DLD1 (cell line): ENCODE results near the gene SCN4B.

Experiments
- in situ Hi-C: cut with HindIII; loops from 2 replicates; pipeline ENCODE4 v1.10.0; 2017; ENCODE audit warnings: low sequenced_read_pairs

The SCN4B gene

DNA sequence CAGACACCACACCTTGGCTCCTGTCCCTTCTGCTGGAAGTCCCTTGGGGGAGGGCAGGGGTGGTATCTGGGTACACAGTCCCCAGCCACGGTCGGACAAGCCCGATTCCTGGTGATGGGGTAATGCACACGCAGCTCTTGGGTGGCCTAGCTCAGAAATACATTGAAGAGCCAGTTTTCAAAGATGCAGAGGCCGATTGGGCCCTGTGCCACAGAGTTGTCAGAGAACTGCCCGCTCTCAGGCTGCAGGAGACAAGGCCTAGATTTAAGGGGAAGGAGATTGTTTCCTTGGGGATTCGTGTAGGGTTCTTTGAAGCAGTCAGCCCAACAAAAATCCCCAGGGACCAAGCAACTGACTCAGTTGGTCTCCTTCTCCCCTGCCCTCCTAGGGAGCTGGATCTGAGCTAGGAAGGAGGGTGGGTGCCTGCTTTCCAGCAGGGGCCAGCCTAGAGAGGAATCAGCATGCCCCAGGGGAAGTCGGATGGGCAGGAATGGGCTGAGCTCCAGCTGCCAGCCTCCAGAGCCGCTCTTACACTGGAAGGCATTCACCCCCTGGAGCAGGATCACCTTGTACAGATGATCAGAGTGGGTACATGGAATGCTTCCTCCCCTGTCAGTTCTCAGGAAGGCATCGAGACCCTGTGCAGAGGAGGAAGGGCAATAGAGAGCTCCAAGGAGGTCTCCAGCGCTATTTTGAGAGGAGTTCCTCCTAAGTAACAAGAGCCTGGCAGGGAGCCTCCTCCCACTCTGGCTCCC is 3.3 kb upstream of the SCN4B start:
- in situ Hi-C loops = no loop called here

DNA sequence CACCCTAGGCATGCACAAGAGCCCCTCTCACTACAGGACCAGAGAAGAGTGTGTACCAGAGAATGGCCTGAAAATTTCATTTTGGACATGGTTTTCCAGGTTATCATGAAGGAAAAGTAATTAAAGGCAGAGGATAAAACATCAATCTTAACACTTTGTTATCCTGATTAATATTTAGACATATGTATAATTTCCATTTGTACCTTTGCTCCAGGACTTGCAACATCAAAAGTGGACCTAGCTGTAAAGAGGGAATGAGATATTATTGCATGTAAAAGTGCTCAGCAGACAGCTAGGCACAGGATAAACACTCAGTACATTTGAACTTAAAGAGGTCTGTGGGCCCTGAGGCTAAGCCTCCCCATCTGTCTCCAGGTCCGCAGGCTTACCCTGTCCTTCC is 2.0 kb upstream of the SCN4B start:
- in situ Hi-C loops = no loop called here

DNA sequence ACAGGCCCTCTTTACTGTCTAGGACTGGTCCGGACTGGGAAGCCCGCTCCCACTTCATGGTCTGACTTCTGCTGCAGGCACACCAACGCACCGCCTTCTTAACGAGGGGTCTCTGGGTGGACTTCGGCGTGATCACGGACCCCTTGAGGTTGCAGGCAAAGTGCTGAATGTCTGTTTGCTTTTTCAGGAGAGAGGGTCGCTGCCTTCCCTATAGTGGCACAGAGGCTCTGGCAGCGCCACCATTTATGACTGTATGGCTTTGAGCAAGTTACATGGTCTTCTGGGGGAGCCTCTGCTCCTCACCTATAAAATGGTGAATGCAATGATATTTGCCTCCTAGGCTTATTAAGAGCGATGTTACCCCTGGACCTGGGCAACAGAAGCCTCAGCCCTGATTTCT is 1.4 kb upstream of the SCN4B start:
- in situ Hi-C loops = no loop called here

DNA sequence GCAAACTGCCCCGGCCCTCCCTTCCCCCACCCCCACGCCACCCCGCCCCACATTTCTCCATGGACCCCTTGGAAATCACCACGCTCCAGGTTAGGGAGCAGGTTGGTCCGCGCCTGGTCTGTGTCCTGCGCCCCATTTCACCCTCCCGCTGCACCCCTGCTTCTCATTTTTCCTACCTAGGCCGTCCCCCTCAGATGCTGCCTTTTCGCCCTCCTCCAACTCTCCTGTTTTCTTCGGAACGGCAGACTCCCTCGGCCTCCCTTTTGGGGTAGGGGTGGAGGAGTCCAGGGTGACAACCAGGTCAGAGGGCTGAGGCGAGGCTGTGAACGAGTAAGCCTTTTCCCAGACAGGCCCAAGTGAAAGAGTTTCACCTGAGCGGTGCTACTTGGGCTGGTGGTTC is 893 bp upstream of the SCN4B start:
- in situ Hi-C loops = no loop called here

DNA sequence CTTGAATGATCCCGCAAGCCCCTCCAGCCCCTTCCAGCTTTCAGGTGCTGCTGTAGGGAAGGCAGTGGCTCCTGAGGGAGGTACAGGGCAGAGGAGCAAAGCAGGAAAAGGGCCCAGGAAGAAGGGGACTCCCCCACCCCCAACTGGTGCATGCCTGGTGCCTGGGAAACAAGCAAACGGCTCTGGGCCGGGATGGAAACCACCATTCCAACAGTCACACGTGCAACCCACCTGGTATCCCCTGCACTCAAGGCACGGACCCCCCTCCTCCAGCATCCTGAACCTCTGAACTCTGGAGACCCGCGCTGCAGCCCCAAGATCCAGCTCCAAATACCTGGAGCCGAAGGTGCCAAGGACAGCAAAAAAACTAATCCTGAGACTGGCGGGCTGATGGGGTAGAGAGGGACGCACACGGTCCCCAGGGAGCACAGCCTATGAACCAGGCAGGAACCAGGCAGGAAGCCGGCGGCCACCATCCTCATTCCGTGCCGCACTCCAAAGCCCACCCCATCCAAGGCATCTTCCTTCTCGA is 537 bp downstream of the SCN4B start:
- in situ Hi-C loops = no loop called here

DNA sequence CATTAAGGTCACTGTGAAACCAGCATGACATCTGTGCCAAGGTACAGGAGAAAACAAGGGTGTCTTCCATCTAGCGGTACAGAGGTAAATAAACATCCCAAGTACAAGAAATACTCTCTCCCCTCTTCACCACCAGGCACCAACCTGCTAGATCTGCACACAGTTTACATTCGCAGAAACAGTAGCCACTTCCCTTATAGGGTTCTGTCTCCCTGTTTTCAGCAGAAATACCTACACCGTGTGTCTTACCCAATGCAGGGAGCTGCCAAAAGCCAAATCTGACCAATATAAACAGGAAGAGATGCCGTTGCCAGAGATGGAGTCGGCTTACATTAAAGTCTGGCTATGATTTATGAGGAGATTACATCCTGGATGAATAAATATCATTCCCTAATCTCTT is 1.2 kb downstream of the SCN4B start:
- in situ Hi-C loops = no loop called here

DNA sequence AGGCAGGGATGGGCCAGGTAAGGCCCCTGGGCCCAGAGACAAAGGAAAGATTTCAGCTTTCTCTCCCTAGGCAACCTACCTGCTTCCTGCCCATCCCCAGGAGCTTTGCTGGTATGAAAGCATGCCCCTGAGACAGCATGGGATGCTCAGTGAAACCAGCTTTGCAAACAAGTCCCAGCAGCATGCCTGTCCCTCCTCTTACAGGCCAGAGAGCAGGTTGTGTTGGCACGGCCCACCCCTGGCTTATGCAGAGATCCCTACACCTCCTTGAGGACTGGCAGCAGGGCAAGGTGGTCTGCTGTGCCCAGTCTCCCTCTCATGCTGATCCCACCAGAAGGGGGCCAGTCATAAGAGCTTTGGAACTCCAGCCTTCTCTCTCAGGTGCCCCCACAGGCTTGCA is 3.1 kb downstream of the SCN4B start:
- in situ Hi-C loops = no loop called here

DNA sequence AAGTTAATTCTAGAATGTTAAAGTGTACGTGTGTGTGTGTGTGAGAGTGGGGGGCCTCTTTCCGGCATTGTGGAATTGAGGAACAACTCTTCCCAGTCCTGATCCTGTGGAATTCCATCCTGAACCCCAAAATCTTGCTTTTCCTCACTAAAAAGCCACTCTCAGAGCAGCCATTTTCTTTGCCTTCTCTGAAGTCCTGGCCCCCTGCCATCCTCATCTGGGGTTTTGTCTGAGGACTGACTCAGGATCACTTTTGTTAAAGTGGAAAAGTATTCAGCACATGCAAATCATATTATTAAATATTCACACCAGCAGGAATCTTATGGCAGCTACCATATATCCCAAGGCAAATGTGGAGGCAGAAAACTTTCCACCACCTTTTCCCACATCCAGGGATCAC is 3.8 kb downstream of the SCN4B start:
- in situ Hi-C loops = no loop called here

DNA sequence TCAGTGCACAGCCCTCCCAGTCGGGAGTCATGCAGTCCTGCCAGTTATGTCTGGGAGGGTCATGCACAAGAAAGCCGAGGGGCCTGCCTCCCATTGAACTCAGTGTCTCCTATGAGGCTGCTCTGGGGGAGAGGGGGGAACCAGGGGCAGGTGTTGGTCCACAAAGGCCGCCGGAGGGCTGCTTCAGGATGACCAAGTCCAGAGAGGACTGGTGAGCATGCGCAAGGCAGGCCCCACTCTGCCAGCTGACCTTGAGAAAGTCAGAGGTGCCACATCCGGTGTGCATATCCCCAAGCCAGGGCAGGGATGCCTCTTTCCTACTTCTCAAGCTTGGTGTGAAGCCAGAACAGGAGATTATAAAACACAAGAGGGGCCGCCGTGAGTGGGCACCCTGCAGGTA is 4.4 kb downstream of the SCN4B start:
- in situ Hi-C loops = no loop called here

DNA sequence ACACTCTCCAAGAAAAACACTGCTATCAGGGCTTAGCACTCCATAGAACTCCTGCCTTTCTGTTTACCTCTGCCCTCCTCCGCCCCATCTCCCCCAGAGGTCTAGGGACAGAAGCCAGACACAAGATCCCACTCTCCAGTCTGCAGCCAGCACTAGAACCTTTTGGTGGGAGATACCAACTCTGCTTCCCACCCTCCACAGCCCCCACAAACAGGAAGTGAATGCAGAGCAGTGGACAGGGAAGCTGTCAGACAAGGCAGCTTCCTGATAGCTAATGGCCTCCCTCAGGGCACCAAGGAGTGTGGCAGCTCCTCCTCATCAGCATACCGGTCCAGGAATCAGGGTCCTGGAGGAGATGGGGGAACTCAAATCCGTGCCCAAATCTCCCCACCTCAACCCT is 5.1 kb downstream of the SCN4B start:
- in situ Hi-C loops = no loop called here

DNA sequence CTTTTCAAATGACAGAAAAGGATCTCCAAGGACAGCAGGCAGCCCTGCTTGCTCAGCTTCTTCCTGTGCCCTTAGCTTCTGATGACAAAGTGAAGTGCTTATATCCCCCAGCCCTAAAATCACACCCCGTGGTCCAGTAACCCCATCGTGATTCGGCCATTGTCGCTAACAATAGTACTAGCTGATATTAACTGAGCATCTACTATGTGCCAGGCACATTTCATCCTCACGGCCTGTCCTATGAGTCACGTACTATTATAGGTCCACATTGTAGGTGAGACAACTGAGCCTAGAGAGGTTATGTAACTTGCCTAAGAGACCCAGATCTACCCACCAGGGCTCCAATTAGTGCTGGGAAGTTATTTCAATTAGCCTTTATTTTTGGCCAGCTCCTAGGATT is 6.1 kb downstream of the SCN4B start:
- in situ Hi-C loops = no loop called here

DNA sequence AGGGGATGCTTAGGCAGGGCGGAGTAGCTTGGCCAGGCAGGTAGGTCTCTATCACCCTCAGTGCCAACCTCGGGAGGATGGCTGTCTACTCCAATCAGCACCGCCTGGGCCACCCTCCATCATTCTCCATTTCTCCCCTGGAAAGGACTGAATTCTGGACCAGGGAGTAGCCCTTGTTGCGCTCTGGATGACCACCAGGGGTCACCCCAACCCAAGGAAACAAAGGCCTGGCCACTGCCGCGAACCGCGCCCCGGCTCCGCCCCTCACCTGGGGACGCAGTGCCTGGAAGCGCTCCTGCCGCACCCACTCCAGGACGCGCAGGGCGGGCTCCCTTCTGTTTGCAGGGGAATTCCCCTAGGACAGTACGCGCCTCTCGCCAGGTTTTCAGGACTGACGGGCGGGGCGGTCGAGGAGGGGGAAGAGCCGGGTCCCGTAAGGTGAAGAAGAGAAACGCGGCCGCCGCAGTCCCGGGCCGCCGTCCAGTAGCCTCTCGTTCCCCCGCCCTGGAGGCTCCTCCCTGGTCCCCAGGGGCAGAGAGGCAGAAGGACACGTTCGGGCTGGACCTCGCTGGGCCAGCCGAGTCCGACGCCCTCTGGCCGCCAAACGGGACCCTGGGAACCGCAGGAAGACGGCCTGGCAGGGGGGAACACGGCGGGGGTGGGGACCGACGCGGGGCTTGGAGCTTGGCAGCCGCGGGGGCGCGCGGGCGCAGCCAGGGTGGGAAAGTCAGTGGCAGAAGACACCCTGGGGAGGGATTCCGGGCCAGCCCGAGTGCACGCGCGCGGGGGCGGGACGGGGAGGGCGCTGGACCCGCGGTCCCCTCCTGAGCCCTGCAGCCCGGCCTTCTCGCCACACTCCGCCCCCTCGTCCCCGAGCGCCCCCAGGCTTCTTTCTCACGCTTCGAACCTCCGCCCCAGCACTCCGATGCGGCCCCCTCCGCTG is 7.1 kb downstream of the SCN4B start:
- in situ Hi-C loops = no loop called here

DNA sequence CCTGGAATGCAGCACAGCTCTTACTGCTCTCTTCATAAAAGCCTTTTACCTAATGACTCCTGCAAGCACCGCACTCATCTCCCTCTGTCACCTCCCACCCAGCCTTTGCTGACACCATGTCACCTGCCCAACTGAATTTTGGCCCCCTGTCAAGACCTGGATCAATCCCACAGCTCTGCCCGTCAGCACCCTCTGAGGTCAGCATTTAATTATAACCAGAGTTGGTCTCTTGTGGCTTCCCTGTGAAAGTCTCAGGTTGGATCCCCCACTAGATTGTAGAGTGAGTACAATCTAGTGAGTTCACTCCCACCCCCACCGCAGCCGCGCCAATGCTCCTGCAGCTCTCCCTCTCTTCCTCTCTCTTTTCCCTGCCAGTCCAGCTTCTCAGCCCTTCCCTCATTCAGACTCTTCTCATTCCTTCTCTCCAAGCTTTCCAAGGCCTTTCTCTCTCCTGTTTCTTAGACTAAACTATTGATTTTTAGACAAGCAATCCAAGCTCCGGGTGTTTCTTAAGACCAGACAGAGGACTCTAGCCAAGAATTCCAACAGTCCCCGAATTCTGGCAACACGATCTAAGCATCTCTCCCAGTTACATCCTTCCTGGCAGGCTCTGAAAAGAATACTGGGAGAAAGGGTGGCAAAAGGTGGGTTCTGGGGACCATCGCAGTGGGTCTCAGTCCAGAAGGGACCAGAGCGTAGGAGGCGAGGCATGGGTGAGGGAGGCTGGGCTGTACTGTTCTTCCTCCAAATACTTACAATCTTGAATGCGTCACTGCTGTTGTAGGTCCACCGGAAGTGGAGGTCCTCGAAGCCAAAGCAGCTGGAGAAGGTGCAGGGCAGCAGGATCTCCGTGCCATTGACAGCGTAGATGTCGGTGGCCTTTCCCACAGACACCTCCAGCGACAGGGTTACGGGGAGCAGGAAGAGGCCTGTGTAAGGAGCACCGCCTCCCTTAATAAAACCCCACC is 8.0 kb downstream of the SCN4B start:
- in situ Hi-C loops = no loop called here

DNA sequence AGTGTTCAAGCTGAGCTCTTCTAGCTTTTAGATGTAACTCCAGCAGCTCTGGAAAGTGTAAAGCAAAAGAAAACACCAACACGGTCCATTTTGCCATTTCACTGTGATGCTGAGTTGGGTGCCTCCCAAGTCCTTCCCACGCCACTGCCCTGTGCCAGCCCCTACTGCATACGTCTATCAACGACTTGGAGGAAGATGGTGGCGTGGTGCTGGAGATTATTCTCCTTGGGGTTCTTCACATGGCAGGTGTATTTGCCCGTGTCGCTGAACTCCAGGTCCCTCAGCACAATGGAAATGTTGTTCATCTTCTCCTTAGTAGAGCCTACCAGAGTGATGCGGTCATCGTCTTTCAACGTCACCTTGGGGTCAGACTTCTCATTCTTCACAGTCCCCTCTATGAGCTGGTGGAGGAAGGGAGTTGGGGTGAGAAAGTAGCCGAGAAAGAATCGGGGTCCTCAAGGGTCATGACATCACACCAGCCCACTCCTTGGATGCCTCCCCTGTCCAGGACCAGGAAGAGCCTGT is 8.9 kb downstream of the SCN4B start:
- in situ Hi-C loops = no loop called here

DNA sequence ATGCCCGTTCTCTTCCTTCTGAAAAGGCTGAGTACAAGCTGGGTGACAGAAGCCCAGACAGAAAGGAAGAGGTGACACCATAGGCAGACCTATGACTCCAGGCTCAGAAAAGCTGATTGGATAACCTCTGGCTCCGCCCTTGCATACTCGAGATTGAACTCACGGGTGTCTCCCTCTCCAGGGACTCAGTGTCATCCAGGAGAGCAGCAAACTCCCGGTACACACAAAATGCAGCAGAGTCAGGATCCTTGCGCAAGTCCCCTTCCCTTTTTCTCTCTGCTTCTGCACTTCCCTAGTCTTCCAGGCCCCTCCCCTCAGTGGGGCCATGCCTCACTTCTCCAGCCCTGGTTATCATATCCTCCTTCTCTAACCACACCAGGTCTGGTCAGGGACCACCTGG is 9.8 kb downstream of the SCN4B start:
- in situ Hi-C loops = no loop called here

DNA sequence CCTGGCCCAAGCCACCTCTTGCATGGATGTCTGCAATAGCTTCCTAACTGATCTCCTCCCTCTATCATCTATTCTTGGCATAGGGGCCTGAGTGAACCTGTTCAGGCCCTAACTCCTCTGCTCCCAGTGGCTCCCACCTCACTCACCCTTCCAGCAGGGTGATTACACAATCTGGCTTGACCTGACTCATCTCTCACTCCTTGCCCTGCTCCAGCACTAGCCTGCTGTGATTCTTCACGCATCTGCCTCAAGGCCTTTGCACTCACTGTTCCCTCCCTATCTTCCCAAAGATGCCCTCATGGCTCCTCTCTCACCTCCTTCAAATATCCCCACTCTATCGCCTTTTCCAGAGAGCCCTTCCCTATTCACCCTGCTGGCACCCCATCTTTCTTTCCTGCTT is 10.5 kb downstream of the SCN4B start:
- in situ Hi-C loops = no loop called here

DNA sequence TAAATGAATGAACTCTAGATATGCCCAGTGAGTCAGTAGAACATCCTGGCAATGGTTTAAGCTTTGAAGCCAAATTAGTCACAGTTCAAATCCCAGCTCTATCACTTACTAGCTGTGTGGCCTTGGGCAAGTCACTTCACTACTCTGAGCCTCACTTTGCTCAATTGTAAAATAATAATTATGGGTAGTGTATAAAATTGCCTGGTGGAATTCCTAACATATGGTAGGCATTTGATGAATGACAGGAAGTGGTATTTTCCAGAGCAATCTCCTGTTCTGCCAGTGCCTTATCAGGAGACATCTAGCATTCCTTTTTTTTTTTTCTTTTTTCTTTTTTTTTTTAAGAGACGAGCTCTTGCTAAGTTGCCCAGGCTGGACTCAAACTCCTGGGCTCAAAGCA is 13.0 kb downstream of the SCN4B start:
- in situ Hi-C loops = no loop called here

DNA sequence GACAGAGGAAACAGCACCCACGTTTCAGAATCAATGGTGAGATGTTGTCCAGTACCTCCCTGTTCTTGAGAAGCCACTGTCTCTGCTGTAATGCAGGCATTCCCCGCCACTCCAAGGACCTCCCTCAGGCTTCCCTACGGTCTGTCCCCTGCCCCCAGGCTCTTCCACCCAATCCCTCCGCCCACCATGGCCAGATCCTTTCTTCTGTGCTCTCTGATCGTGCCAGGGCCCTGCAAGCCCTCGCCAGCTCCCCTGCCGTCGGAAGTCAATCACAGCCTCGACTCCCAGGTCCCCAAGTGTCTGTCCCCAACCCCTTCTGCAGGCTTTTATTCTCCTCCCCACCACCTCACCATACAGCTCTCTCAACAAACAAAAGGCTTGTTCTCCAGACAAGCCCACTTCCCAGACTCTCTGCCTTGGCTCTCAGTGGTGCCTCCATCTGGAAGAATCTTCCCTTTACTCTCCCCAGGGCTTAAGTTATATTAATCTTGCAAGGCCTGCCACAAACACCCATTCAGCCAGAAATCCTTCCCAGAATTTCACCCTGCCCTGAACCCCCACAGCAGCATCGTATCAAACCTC is 13.7 kb downstream of the SCN4B start:
- in situ Hi-C loops = no loop called here

DNA sequence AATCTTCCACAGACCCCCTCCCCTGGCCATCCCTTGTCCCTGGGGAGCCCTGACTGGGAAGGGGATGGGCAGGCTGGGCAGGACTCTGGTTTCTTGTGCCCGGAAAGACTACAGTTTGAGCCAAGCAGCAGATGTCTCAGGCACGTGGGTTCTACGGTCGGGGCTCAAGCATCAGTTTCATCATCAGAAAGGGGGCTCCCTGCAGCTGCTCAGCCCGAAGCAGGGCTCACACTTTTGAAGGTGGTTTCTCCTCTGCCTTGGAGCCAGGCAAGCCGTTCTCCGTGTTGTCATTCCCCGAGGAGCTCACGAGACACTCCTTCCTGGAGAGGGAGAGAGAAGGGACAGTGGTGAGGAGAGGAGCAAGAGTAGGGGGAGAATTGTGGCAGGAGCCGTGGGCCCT is 15.8 kb downstream of the SCN4B start:
- in situ Hi-C loops = no loop called here

DNA sequence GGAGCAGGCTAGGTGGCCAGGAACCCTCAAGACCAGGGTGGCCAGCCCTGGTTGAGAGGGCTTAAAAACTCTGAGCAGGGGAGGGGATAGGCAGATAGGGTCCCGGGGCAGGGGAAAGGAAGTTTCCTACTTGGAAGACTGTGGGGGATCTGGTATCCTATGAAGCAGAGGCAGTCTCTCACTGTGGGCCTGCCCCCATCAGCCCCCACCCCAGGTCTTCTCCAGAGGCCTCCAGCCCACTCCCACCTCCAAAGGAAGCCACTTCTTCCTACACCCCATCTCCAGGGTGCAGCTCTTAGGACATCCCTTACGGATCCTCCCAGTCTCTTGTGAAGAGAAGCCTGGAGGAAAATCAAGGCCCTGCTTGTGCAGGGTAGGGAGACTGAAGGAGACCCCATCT is 16.3 kb downstream of the SCN4B start:
- in situ Hi-C loops = no loop called here
